Measurements from ENCODE around the gene TPSAB1. TPM values are rescaled to one million over a fixed set of nuclear protein-coding genes. Genes with fewer than 3 reads are reported as not detected.
"Not testable (repeated sequence)": the region's sequence is repeated elsewhere in the genome, so short reads cannot be mapped to it uniquely, and the experiment has no call there.

Gene TPSAB1
- total and polyA plus RNA-seq, 10 of the 15 experiments (the other 5 are each of a cell fraction or from before 2014, with no cell fraction given), result 0.06 TPM; not detected in 9

DNA sequence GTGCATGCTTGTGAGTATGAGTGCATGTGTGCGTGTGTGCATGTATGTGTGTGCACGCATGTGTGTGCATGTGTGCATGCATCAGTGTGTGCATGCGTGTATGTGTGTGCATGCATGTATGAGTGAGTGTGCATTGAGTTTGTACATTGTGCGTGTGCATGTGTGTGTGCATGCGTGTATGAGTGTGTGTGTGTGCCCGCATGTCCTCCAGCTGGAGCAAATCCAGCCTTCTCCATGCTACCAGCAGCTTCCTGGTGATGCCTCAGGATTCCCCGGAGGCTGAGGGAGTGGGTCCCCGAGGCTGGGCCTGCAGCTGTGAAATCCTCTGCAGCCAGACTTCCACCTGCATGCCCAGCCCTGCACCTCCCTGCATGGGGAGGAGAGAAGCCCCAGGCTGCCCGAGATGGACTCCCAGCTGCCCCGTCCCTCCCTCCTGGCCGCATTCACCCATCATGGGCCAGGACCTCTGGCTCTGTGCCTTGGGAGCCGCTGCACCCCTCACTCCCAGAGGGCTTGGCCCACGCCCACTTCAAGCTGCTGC lies 24.7 kb downstream of the TPSAB1 start:
- Histone ChIP-seq H3K9ac (ENCODE audit: control insufficient read depth, insufficient read depth, low read length) (no peak overlapping the region), H2AFZ (ENCODE audit: control insufficient read depth, low read depth, low read length) (no peak overlapping the region), H3K4me2 (ENCODE audit: control insufficient read depth, insufficient read depth) (no peak overlapping the region), H3K4me1 (ENCODE audit: control insufficient read depth, insufficient read depth, low read length) (no peaks in the 10 kb centered on the region), H3K4me3 (no peak overlapping the region), H3K27me3 (replicated peaks in 1 of 2; ENCODE audit: control insufficient read depth in 2 of 2, insufficient read depth in 2 of 2, low read length in 1 of 2) (no peaks in the 10 kb centered on the region; a peak in 1 of 4 replicates), H3K79me2 (ENCODE audit: control insufficient read depth, insufficient read depth, low read length) (no peaks in the 10 kb centered on the region), H3K27ac (ENCODE audit: control insufficient read depth, insufficient read depth) (no peak overlapping the region), H3K36me3 (ENCODE audit: control insufficient read depth in 2 of 2, insufficient read depth in 2 of 2, low read length in 1 of 2) (no peaks in the 10 kb centered on the region), H4K20me1 (ENCODE audit: control insufficient read depth, insufficient read depth) (no peaks in the 10 kb centered on the region), H3K9me3 (replicated peaks; ENCODE audit: control insufficient read depth, insufficient read depth, low read length) (no peaks in the 10 kb centered on the region)
- ChIA-PET POLR2A (no interaction called here), RAD21 (ENCODE audit: unreplicated experiment) (no interaction called here), SMC1A (ENCODE audit: uncharacterized antibody, unreplicated experiment) (no interaction called here), CTCF (no interaction called here)
- no peak for DNase-seq (ENCODE audit: low read depth, low spot score)
- ATAC-seq, result no peak
- in situ Hi-C loops (cut with MboI) (no loop called here), intact Hi-C loops (cut with micrococcal nuclease; ENCODE audit: unreplicated experiment) (no loop called here)
- no TSS peak for BruUV-seq (replicated peaks)
- no peak for FAIRE-seq
- 50% methylated on average over 13 of the region's 13 CpGs for WGBS (ENCODE audit: insufficient coverage, insufficient replicate concordance, low lambda C conversion rate, missing lambda C conversion rate)
- no peak for TF ChIP-seq HDGF (IDR thresholded peaks at IDR 0.05)
- TF ChIP-seq, protein P1, sequence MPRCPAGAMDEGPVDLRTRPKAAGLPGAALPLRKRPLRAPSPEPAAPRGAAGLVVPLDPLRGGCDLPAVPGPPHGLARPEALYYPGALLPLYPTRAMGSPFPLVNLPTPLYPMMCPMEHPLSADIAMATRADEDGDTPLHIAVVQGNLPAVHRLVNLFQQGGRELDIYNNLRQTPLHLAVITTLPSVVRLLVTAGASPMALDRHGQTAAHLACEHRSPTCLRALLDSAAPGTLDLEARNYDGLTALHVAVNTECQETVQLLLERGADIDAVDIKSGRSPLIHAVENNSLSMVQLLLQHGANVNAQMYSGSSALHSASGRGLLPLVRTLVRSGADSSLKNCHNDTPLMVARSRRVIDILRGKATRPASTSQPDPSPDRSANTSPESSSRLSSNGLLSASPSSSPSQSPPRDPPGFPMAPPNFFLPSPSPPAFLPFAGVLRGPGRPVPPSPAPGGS (IDR thresholded peaks at IDR 0.05; ENCODE audit: borderline replicate concordance, insufficient read depth, low read depth, low read length, poor library complexity, severe bottlenecking), result peak; percentile 0
- TF ChIP-seq EED (IDR thresholded peaks at IDR 0.05; ENCODE audit: low read depth), result no peak

DNA sequence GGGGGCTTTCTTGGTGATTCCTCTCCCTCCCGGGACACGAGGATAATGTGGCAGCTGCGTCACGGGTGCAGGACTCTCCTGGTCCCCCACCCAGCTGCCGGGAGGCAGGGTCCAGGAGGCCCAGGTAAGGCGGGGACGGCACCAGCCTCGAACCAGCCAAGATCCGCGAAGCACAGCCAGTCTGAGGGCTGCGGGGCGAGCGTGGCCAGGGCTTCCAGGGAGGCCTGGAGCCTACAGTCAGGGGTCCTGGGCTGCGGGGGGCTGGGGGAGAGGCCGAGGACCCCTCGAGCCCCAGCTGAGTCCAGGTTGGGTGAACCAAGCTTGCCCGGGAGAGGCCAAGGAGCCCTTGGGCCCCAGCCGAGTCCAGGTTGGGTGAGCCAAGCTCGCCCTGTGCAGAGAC lies 25.3 kb downstream of the TPSAB1 start:
- no peak for ATAC-seq
- Histone ChIP-seq H3K4me3 (no peak overlapping the region), H3K27me3 (replicated peaks in 1 of 2; ENCODE audit: control insufficient read depth in 2 of 2, insufficient read depth in 2 of 2, low read length in 1 of 2) (no peaks in the 10 kb centered on the region), H3K9me3 (replicated peaks; ENCODE audit: control insufficient read depth, insufficient read depth, low read length) (no peaks in the 10 kb centered on the region), H3K27ac (ENCODE audit: control insufficient read depth, insufficient read depth) (no peak overlapping the region), H3K9ac (ENCODE audit: control insufficient read depth, insufficient read depth, low read length) (no peak overlapping the region), H3K79me2 (ENCODE audit: control insufficient read depth, insufficient read depth, low read length) (no peaks in the 10 kb centered on the region), H3K4me1 (ENCODE audit: control insufficient read depth, insufficient read depth, low read length) (no peaks in the 10 kb centered on the region), H4K20me1 (ENCODE audit: control insufficient read depth, insufficient read depth) (no peaks in the 10 kb centered on the region), H2AFZ (ENCODE audit: control insufficient read depth, low read depth, low read length) (no peak overlapping the region), H3K36me3 (ENCODE audit: control insufficient read depth in 2 of 2, insufficient read depth in 2 of 2, low read length in 1 of 2) (no peaks in the 10 kb centered on the region), H3K4me2 (ENCODE audit: control insufficient read depth, insufficient read depth) (no peak overlapping the region)
- RAD21 ChIA-PET (ENCODE audit: unreplicated experiment), result no interaction called here
- no peak for DNase-seq (ENCODE audit: low read depth, low spot score)
- intact Hi-C loops (cut with micrococcal nuclease; ENCODE audit: unreplicated experiment), result no loop called here
- FAIRE-seq, result no peak
- TF ChIP-seq, protein P2, sequence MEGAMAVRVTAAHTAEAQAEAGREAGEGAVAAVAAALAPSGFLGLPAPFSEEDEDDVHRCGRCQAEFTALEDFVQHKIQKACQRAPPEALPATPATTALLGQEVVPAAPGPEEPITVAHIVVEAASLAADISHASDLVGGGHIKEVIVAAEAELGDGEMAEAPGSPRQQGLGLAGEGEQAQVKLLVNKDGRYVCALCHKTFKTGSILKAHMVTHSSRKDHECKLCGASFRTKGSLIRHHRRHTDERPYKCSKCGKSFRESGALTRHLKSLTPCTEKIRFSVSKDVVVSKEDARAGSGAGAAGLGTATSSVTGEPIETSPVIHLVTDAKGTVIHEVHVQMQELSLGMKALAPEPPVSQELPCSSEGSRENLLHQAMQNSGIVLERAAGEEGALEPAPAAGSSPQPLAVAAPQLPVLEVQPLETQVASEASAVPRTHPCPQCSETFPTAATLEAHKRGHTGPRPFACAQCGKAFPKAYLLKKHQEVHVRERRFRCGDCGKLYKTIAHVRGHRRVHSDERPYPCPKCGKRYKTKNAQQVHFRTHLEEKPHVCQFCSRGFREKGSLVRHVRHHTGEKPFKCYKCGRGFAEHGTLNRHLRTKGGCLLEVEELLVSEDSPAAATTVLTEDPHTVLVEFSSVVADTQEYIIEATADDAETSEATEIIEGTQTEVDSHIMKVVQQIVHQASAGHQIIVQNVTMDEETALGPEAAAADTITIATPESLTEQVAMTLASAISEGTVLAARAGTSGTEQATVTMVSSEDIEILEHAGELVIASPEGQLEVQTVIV (IDR thresholded peaks at IDR 0.05; ENCODE audit: borderline replicate concordance, partially characterized antibody), result no peak
- no peak for TF ChIP-seq TBL1XR1 (IDR thresholded peaks at IDR 0.05; ENCODE audit: low read depth, low read length)
- no peak for TF ChIP-seq ESRRA (IDR thresholded peaks at IDR 0.05; ENCODE audit: low read length)
- TF ChIP-seq ZNF207 (IDR thresholded peaks at IDR 0.05; ENCODE audit: borderline replicate concordance), result no peak
- in situ Hi-C loops (cut with MboI), result no loop called here
- SMC1A ChIA-PET (ENCODE audit: uncharacterized antibody, unreplicated experiment), result no interaction called here
- POLR2A ChIA-PET, result no interaction called here
- no TSS peak for BruUV-seq (replicated peaks)
- 49% methylated on average over 18 of the region's 19 CpGs for WGBS (ENCODE audit: insufficient coverage, insufficient replicate concordance, low lambda C conversion rate, missing lambda C conversion rate)
- CTCF ChIA-PET, result no interaction called here

DNA sequence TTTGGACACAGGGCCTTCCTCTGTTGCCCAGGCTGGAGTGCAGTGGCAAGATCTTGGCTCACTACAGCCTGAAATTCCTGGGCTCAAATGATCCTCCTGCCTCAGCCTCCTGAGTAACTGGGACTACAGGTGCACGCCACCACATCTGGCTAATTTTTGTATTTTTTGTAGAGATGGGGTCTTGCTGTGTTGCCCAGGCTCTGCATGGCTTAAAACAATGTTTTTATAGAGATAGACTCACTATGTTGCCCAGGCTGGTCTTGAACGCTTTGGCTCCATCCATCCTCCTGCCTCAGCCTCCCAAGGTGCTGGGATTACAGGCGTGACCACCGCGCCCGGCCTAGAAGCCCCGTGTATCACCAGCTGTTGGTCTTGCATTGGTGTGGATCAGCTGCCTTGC lies 28.9 kb downstream of the TPSAB1 start:
- intact Hi-C loops (cut with micrococcal nuclease; ENCODE audit: unreplicated experiment); RAD21 ChIA-PET (ENCODE audit: unreplicated experiment); H3K27ac ChIP-seq (ENCODE audit: control insufficient read depth, insufficient read depth); ATAC-seq; H3K4me1 ChIP-seq (ENCODE audit: control insufficient read depth, insufficient read depth, low read length); H3K4me3 ChIP-seq; POLR2A ChIA-PET; H3K79me2 ChIP-seq (ENCODE audit: control insufficient read depth, insufficient read depth, low read length); H3K27me3 ChIP-seq (replicated peaks in 1 of 2; ENCODE audit: control insufficient read depth in 2 of 2, insufficient read depth in 2 of 2, low read length in 1 of 2); FAIRE-seq; H3K36me3 ChIP-seq (ENCODE audit: control insufficient read depth in 2 of 2, insufficient read depth in 2 of 2, low read length in 1 of 2); SMC1A ChIA-PET (ENCODE audit: uncharacterized antibody, unreplicated experiment); CTCF ChIA-PET; H3K9me3 ChIP-seq (replicated peaks; ENCODE audit: control insufficient read depth, insufficient read depth, low read length); in situ Hi-C loops (cut with MboI); DNase-seq (ENCODE audit: low read depth, low spot score); H4K20me1 ChIP-seq (ENCODE audit: control insufficient read depth, insufficient read depth); H2AFZ ChIP-seq (ENCODE audit: control insufficient read depth, low read depth, low read length); H3K9ac ChIP-seq (ENCODE audit: control insufficient read depth, insufficient read depth, low read length); BruUV-seq (replicated peaks); H3K4me2 ChIP-seq (ENCODE audit: control insufficient read depth, insufficient read depth): not testable (repeated sequence)
- 62% methylated on average over 7 of the region's 7 CpGs for WGBS (ENCODE audit: insufficient coverage, insufficient replicate concordance, low lambda C conversion rate, missing lambda C conversion rate)

All from GM12878 (cell line).